Hematopoietic multipotent progenitor cell treated with erythropoietin and hydrocortisone succinate and interleukin-3 and kit ligand, for 8 days (in vitro differentiated cells): ENCODE data around the gene KRI1.
"Not testable (repeated sequence)": the region's sequence is repeated elsewhere in the genome, so short reads cannot be mapped to it uniquely, and the experiment has no call there.

ENCODE experiments used
- DNase-seq: peaks from one replicate; pipeline ENCODE4 v3.0.0-alpha.2; 2015

The KRI1 gene

GRCh38 chr19:10549733-10550132 lies 16.1 kb downstream of the KRI1 start:
- no peak for DNase-seq

- DNase-seq, result no peak
These were observed 17.0 kb downstream of the KRI1 start for GRCh38 chr19:10548746-10549276.

DNA sequence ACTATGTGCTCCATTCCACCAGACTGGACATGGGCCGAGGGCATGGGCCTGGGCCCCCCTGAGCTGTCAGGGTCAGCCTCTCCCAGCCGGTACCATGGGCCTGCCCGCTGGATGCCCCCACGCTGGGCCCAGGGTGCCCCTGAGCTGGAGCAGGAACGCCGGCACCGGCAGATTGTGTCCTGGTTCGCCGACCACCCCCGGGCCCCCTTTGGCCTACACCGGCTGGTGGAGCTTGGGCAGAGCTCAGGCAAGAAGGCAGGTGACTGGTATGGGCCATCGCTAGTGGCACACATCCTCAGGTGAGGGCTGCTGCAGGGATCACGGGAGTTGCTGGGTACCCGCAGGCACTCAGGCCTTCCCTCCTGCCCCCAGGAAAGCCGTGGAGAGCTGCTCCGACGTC lies 19.0 kb downstream of the KRI1 start:
- DNase-seq, result no peak

- DNase-seq, result no peak
These were observed 21.0 kb downstream of the KRI1 start for GRCh38 chr19:10544753-10545251.

DNA sequence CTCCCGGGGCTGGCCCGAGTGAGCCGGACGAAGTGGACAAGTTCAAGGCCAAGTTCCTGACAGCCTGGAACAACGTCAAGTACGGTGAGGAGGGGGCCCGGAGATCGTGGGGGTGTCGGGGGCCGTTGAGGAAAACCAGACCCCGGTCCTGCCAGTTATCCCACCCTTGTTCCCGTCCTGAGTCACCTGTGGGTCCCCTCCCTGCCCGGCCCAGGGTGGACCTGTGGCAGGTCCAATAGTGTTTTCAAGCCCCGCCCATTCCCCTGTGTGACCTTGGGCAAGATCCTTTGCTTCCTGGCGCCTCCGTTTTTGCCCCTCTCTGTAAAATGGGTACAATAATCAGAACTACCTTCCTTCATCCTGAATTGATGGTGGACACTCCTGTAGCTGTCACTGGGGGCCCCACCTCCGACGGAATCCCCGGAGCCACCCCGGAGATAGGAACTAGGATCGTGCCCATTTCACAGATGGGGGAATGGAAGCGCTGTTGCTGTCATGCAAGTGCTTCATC lies 21.5 kb downstream of the KRI1 start:
- DNase-seq, result peak; percentile 48

GRCh38 chr19:10543420-10544241 lies 22.2 kb downstream of the KRI1 start, which contains the start of gene ATG4D:
Gene ATG4D (plus strand): TSS chr19:10543904. CDS start chr19:10544091, 187 bp downstream.
- DNase-seq, result peak; percentile 96

GRCh38 chr19:10543059-10543419 lies 22.8 kb downstream of the KRI1 start:
- no peak for DNase-seq

DNA sequence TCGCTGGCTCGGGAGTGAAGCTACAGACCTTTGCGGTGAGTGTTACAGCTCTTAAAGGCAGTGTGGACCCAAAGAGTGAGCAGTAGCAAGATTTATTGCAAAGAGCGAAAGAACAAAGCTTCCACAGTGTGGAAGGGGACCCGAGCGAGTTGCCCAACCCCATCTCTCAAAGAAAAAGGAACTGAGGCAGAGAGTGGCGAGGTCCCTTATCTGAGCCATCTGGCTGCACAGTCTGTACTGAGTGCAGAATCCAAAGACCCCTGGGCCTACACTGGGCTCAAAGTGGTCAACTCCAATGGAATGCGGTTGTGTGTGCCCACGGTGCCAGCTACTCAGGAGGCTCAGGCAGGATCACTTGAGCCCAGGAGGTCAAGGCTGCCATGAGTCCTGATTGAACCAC lies 26.8 kb downstream of the KRI1 start:
- not testable (repeated sequence) for DNase-seq

GRCh38 chr19:10538204-10538983 lies 27.4 kb downstream of the KRI1 start:
- DNase-seq, result no peak

DNA sequence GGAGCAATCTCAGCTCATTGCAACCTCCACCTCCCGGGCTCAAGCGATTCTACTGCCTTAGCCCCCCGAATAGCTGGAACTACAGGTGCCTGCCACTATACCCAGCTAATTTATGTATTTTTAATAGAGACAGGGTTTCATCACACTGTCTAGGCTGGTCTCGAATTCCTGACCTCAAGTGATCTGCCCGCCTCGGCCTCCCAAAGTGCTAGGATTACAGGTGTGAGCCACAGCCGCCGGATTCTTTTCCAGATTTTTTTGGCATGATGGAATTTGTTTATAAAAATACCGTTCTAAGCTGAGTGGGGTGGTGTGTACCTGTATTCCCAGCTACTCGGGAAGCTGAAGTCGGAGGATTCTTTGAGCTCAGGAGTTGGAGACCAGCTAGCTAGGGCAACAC lies 28.1 kb downstream of the KRI1 start:
- no peak for DNase-seq

DNA sequence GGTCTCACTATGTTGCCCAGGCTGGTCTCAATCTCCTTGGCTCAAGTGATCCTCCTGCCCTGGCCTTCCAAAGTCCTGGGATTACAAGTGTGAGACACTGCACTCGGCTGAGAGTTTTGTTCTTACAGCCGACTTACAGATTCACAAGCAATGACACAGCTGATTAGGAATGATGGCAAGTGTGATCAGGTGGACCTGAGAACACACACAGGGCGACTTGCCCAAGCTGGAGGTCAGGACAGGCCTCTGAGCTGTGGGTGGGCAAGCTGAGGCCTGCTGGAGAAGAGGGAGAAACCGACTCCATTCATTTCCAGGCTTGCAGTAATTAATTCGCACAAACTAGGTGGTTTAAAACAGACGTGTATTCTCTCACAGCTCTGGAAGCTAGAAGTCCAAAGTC lies 30.2 kb downstream of the KRI1 start:
- DNase-seq, result no peak

GRCh38 chr19:10533646-10534386 lies 32.0 kb downstream of the KRI1 start:
- DNase-seq, result no peak

GRCh38 chr19:10532457-10532856 lies 33.4 kb downstream of the KRI1 start:
- no peak for DNase-seq

- not testable (repeated sequence) for DNase-seq
These were observed 38.9 kb downstream of the KRI1 start for GRCh38 chr19:10526887-10527286.

- no peak for DNase-seq
These were observed 40.2 kb downstream of the KRI1 start for GRCh38 chr19:10525636-10526035.

DNA sequence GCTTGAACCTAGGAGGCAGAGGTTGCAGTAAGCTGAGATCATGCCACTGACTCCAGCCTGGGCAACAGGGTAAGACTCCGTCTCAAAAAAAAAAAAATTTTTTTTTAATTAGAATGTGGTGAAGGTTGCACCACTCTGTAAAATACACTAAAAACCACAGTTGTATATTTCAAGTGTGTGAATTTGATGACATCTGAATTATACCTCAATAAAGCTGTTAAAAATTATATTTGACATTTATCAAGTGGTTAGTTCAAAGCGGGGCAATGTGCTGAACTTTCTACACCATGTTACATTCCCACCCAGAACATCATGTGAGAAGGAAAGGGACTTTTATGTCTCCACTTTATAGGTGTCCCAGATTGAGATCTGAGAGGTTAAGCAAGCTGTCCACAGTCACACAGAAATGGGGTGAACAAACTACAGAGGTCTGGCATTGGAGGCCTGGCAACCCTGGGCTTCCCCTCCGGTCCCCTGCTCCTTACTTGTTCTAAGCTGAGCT lies 42.6 kb downstream of the KRI1 start:
- no peak for DNase-seq

DNA sequence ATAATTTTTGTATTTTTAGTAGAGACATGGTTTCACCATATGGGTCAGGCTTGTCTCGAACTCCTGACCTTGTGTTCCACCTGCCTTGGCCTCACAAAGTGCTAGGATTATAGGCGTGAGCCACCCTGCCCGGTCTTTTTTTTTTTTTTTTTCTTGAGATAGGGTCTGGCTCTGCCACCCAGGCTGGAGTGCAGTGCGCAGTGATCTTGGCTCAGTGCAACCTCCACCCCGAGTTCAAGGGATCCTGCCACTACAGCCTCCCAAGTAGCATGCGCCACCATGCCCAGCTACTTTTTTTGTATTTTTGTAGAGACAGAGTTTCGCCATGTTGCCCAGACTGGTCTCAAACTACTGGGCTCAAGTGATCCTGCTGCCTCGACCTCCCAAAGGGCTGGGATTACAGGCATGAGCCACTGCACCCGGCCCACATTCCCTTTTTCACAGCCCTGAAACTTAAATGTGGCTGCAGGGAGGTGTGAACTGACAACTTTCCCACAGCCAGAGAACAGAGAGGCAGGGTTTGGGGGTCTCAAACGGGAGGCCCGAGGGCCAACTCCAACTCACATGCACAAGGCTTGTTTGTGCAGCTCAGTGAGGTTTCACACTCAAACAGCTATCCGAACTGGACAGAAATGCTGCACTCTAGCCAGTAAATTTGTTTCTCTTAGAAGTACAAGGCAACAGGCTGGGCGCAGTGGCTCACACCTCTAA lies 44.2 kb downstream of the KRI1 start:
- DNase-seq, result no peak

DNA sequence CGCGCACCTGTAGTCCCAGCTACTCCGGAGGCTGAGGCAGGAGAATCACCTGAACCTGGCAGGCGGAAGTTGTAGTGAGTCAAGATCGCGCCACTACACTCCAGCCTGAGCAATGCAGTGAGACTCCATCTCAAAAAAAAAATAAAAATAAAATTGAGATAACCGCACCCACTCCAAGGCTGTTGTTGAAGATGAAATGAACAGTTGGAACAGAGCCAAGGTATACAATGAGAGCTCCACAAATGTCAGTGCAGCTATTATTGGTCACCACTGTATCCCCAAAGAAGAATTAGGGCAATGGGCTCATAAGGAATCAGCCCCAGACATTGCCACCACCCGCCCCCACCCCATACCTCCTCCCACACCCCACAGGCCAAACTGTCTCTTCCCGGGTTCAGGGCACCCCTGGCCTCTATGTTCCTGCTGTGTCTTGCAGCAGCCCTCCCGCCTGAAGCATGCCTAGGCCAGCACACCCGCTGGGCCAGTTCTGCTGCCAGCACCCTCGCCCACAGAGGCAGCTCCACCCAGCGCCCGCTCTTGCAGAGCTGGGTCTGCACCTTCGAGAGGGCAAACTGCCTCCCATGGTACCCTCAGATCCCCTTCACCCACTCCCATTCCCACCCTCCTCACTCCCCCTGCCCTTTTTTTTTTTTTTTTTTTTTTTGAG lies 45.0 kb downstream of the KRI1 start:
- DNase-seq, result no peak

DNA sequence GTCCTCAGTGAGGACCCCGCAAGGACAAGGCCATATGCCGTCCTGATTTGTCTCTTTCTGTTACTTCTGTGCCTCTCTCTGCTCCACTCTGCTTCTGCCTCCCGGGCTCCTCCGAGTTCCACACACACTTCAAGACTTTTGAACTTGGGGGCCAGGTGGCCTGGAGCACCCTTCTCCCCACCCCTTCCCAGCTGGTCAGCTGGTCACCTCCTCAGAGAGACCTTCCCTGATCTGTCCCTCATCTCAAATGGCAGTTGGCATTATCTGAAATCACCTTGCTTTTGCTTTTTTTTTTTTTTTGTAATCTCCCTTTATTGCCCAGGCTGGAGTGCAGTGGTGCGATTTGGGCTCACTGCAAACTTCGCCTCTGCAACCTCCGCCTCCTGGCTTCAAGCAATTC lies 46.4 kb downstream of the KRI1 start:
- no peak for DNase-seq

GRCh38 chr19:10518444-10519361 lies 47.1 kb downstream of the KRI1 start:
- DNase-seq, result no peak
